Naive thymus-derived CD8-positive, alpha-beta T cell (primary cell): ENCODE results near the gene GALNS. TPM values are rescaled to one million over a fixed set of nuclear protein-coding genes. Genes with fewer than 3 reads are reported as not detected.

ENCODE experiments used
- ATAC-seq, 2 donors: fragments of 150-1000 bp; cut with Tn5 transposase in 1 of 2; sonication (Bioruptor Pico), chemical (Tn5 transposase) in 1 of 2; 1 replicate in 1 of 2; 2 replicates in 1 of 2; pipeline ENCODE4 v1.10.0; 2021; ENCODE audit warnings: mild to moderate bottlenecking in 2 of 2, moderate library complexity in 2 of 2
- POLR2A ChIA-PET: fragments of 350-600 bp; sonication (Branson Sonifier 250); formaldehyde crosslinking; loops from one replicate; lab custom pipeline; 2021; ENCODE audit warnings: antibody characterized with exemption; lab: Charles Lee
- DNase-seq, 10 donors: peaks; one replicate each; pipeline versions ENCODE4 v3.0.0 to v3.0.0-alpha.2; 2020 to 2022
- H3K27ac Mint-ChIP-seq, 10 donors: one replicate each; pipeline ENCODE4 v1.8.0; 2020 to 2022; ENCODE audit warnings: mild to moderate bottlenecking in 10 of 10, mixed read lengths in 10 of 10, moderate library complexity in 4 of 10, inconsistent platforms in 1 of 10
- H3K27me3 Mint-ChIP-seq, 5 donors: one replicate each; pipeline ENCODE4 v1.8.0; 2021 to 2022; ENCODE audit warnings: mixed read lengths in 5 of 5
- H3K36me3 Mint-ChIP-seq, 3 donors: one replicate each; pipeline ENCODE4 v1.8.0; 2020 to 2022; ENCODE audit warnings: mixed read lengths in 3 of 3, mild to moderate bottlenecking in 2 of 3, inconsistent platforms in 1 of 3
- H3K4me1 Mint-ChIP-seq, 4 donors: one replicate each; pipeline ENCODE4 v1.8.0; 2021 to 2022; ENCODE audit warnings: mixed read lengths in 4 of 4
- H3K4me3 Mint-ChIP-seq, 10 donors: one replicate each; pipeline ENCODE4 v1.8.0; 2020 to 2022; ENCODE audit warnings: mild to moderate bottlenecking in 10 of 10, mixed read lengths in 10 of 10, moderate library complexity in 6 of 10, inconsistent platforms in 1 of 10
- H3K9me3 Mint-ChIP-seq, 9 donors: one replicate each; pipeline ENCODE4 v1.8.0; 2020 to 2022; ENCODE audit warnings: mixed read lengths in 9 of 9, mild to moderate bottlenecking in 3 of 9, inconsistent platforms in 1 of 9, moderate library complexity in 1 of 9
- polyA plus RNA-seq, 3 donors: library from polyadenylated mRNA; unstranded; fragments of 300-500 nt; fragmentation: Illumina TruSeq; gene quantifications; one replicate each; pipeline ENCODE4 v1.2.3, GENCODE V29; 2021
- total RNA-seq, 8 experiments: library from RNA in 2 of 8; stranded (reverse) in 2 of 8; gene quantifications; one replicate each; pipeline ENCODE4 v1.2.3 and lab custom pipeline; 2021 to 2026

The GALNS gene
- total and polyA plus RNA-seq, 5 experiments from 2014 or later = 7.8 to 53.5 (median 11.9) TPM

DNA sequence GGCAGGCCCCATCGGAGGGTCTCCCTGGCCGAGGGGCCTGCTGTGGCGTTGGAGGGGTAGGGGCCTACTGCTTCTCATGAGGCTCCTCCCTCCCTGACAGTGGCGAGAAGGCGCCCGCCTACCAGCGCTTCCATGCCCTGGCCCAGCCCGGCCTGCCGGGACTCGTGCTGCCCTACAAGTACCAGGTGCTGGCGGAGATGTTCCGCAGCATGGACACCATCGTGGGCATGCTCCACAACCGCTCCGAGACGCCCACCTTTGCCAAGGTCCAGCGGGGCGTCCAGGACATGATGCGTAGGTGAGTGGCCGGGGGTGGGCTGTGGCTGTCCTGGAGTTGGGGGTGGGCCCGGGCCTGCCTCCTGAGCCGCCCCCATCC lies 51.4 kb downstream of the GALNS start:
- no peaks in the 10 kb centered on the region for H3K27me3 Mint-ChIP-seq
- H3K9me3 Mint-ChIP-seq = no peaks in the 10 kb centered on the region
- peaks cover 0 to 12% (median 0%) of the 10 kb centered on the region in 3 donors for H3K36me3 Mint-ChIP-seq
- H3K4me1 Mint-ChIP-seq = peaks cover 3 to 32% (median 21%) of the 10 kb centered on the region in 4 donors
- POLR2A ChIA-PET = interaction anchor here (1.0 to 1.4 kb wide), 2 partner anchors 33 to 102 kb away, joined by 3 to 4 read pairs; no protein-coding TSS in a partner anchor
- H3K27ac Mint-ChIP-seq = peak overlapping the region in 1 of 10 donors; percentile 24
- DNase-seq = no peak
- no peak overlapping the region for H3K4me3 Mint-ChIP-seq
- no peak for ATAC-seq

DNA sequence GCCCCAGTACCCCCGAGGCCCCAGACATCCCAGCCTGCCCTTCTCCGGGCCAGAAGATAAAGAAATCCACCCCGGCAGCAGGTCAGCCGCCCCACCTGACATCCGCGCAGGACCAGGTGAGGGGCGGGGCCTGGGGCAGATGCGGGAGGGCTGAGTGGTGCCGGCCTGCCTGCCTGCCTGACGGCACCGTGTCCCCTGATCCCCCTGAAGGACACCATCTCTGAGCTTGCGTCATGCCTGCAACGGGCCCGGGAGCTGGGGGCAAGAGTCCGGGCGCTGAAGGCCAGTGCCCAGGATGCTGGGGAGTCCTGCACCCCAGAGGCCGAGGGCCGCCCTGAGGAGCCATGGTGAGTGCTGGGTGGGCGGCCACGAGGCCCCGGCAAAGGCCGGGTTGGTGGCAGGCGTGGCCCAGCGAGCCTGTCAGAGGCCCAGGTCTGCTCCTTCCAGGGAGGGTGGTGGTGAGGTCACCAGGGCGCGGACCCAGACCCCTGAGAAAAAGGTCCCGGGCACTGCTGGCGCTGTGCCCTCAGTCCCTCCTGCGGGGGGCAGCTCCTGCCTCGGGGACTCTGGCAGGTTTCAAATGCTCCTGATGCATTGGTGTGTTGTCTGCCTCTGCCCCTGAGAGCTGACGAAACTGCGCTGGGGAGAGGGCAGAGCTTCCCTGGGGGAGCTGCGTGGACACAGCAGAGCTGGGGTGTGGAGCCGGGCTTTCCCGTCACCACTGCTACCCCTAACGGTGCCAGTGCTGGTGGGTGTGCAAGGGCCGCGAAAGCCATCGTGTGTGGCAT lies 52.0 kb downstream of the GALNS start:
- DNase-seq (no peak), ATAC-seq (no peak)
- no peaks in the 10 kb centered on the region for H3K27me3 Mint-ChIP-seq
- H3K4me1 Mint-ChIP-seq = peaks cover 6 to 32% (median 20%) of the 10 kb centered on the region in 4 donors
- peak overlapping the region in 1 of 10 donors; percentile 61 for H3K27ac Mint-ChIP-seq
- peaks cover 0 to 9% (median 0%) of the 10 kb centered on the region in 3 donors for H3K36me3 Mint-ChIP-seq
- H3K4me3 Mint-ChIP-seq = peak overlapping the region in 6 of 10 donors; percentile 48 to 78 (median 59)
- H3K9me3 Mint-ChIP-seq = no peaks in the 10 kb centered on the region
- POLR2A ChIA-PET = interaction anchor here (1.0 to 2.5 kb wide), 3 partner anchors 19 to 102 kb away, joined by 3 to 12 read pairs (median 4); partner anchors contain the start of gene PIEZO1

DNA sequence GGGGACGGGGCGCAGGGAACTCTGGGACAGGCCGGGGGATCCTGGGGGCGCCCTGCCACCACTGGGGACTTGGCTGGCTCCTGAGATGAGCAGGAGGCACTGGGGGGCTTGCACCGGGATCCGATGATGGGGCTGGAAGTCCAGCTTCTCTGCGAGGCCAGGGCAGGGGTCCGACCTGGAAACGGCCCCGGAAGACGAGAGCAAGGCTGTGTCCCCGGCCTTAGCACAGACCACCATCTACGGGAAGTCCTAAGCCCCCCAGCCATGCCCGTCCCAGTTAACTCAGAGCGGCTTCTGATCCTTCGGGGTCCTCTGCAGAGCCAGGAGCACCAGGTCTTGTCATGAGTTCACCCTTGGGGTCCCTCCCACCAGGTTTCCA lies 52.6 kb downstream of the GALNS start:
- H3K4me1 Mint-ChIP-seq = peaks cover 6 to 31% (median 18%) of the 10 kb centered on the region in 4 donors
- DNase-seq (no peak), ATAC-seq (no peak)
- no peaks in the 10 kb centered on the region for H3K9me3 Mint-ChIP-seq
- H3K4me3 Mint-ChIP-seq = peak overlapping the region in 7 of 10 donors; percentile 48 to 78 (median 59)
- POLR2A ChIA-PET = interaction anchor here (1.0 to 2.5 kb wide), 6 partner anchors 8 to 101 kb away, joined by 3 to 25 read pairs (median 10); partner anchors contain the start of genes APRT, GALNS, PIEZO1 and TRAPPC2L
- no peaks in the 10 kb centered on the region for H3K27me3 Mint-ChIP-seq
- H3K27ac Mint-ChIP-seq = peak overlapping the region in 1 of 10 donors; percentile 61
- peaks cover 0 to 7% (median 0%) of the 10 kb centered on the region in 3 donors for H3K36me3 Mint-ChIP-seq

DNA sequence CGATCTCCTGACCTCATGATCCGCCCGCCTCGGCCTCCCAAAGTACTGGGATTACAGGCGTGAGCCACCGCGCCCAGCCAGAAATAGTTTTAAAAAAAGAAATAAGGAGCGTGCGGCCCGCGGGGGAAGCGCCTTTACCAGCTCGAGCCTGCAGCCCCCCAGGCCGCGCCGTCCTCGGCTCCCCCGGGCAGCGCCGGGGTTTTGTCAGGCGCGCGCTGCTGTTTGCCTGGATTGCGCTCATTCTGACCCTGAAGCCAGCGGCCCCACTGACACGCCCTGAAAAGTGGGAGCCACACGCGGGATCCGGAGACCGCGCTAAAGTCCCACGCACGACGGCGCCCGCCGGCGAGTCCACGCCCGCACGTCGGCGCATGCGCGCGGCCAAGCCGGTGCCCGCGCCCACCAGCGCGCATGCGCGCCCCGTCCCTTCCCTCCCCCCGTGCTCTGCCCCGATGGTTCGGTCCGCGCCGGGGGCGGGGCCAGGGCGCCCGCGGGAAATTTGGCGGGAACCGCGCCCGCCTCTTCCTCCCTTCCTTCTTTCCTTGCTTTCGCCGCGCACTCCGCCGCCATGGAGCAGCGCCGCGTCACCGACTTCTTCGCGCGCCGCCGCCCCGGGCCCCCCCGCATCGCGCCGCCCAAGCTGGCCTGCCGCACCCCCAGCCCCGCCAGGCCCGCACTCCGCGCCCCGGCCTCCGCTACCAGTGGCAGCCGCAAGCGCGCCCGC lies 53.3 kb downstream of the GALNS start, which contains the start of gene CDT1:
Gene CDT1 (plus strand): TSS at position 526 of the 724 bp plus-strand sequence. CDS start 43 bp downstream, at position 569.
- Mint-ChIP-seq H3K4me3 (peak within 1 kb of the TSS; percentile 78 to 91 (median 86)), H3K4me1 (peaks cover 6 to 31% (median 18%) of the 10 kb centered on the region in 4 donors), H3K9me3 (no peaks in the 10 kb centered on the region), H3K27me3 (no peaks in the 10 kb centered on the region), H3K36me3 (peaks cover 0 to 2% (median 0%) of the 10 kb centered on the region in 3 donors), H3K27ac (peak within 1 kb of the TSS; percentile 63 to 93 (median 86))
- DNase-seq = peak; percentile 65 to 88 (median 84)
- POLR2A ChIA-PET = interaction anchor here (0.5 to 2.5 kb wide), 19 partner anchors 8 to 921 kb away, joined by 3 to 25 read pairs (median 4); partner anchors contain the start of genes APRT, GALNS, PIEZO1 and TRAPPC2L
- ATAC-seq = peak; percentile 54 to 58

DNA sequence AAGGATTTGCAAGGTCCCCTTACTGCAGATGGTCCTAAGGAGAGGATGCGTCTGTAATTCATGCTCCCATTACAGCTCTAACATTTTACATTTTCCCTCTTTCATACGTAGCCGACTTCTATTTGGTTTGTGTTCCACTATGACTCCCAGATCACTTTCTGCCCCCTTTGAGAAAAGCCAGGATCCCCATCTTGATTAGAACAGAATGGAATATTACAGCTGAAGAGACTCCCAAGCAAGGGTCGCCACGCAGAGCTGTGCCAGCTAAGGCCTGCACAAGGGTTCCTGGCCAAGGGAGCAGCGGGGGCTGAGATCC lies 56.5 kb downstream of the GALNS start:
- DNase-seq (no peak), ATAC-seq (no peak)
- no peaks in the 10 kb centered on the region for H3K36me3 Mint-ChIP-seq
- peak overlapping the region in 6 of 10 donors; percentile 33 to 75 (median 53) for H3K27ac Mint-ChIP-seq
- no peaks in the 10 kb centered on the region for H3K27me3 Mint-ChIP-seq
- peak overlapping the region in 9 of 10 donors; percentile 1 to 78 (median 18) for H3K4me3 Mint-ChIP-seq
- H3K4me1 Mint-ChIP-seq = peaks cover 5 to 41% (median 21%) of the 10 kb centered on the region in 4 donors
- POLR2A ChIA-PET = interaction anchor here (1.2 to 4.3 kb wide), 7 partner anchors 11 to 371 kb away, joined by 3 to 26 read pairs (median 4); partner anchors contain the start of gene APRT
- no peaks in the 10 kb centered on the region for H3K9me3 Mint-ChIP-seq

DNA sequence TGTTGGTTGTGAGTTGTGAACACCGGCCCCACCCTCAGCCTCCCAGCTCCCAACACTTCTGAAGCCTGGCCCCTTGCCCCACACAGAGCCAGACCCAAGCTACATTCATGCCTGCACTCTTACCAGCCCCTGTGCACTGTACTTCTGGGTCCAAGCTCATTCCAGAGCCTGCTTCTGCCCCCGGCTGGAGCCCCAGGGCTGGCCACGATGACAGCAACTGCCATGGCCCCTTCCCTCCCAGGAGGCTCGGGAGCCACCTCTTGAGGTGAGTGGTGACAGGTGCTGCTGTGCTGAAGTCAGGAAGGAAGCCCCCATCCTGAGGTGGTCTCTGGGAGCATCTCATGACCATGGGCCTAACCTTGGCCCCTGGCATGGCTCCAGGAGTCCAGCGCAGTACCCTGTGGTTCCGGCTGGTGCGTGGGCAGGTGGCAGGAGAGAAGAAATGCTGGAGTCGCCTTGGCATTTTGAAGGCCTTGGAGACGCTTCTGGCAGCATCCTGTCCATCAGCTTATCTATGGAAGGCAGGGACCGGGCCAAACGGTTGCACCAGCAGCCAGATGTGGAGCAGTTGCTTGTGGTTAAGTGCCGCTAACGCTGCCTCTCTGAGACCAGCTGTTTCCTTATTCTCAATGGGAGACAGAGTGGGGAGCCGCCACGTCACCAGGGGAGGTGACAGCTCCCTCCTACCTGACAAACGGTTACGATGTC lies 57.0 kb downstream of the GALNS start:
- POLR2A ChIA-PET = interaction anchor here (1.2 to 4.3 kb wide), 6 partner anchors 8 to 54 kb away, joined by 3 to 26 read pairs (median 4); partner anchors contain the start of gene APRT
- DNase-seq (peak in 1 of 10 donors; percentile 72), ATAC-seq (peak; percentile 23 to 29)
- H3K9me3 Mint-ChIP-seq = no peaks in the 10 kb centered on the region
- H3K4me3 Mint-ChIP-seq = peak overlapping the region in 7 of 10 donors; percentile 1 to 52 (median 11)
- H3K27me3 Mint-ChIP-seq = no peaks in the 10 kb centered on the region
- H3K36me3 Mint-ChIP-seq = no peaks in the 10 kb centered on the region
- H3K27ac Mint-ChIP-seq = peak overlapping the region in 5 of 10 donors; percentile 33 to 75 (median 63)
- peaks cover 5 to 46% (median 26%) of the 10 kb centered on the region in 4 donors for H3K4me1 Mint-ChIP-seq

DNA sequence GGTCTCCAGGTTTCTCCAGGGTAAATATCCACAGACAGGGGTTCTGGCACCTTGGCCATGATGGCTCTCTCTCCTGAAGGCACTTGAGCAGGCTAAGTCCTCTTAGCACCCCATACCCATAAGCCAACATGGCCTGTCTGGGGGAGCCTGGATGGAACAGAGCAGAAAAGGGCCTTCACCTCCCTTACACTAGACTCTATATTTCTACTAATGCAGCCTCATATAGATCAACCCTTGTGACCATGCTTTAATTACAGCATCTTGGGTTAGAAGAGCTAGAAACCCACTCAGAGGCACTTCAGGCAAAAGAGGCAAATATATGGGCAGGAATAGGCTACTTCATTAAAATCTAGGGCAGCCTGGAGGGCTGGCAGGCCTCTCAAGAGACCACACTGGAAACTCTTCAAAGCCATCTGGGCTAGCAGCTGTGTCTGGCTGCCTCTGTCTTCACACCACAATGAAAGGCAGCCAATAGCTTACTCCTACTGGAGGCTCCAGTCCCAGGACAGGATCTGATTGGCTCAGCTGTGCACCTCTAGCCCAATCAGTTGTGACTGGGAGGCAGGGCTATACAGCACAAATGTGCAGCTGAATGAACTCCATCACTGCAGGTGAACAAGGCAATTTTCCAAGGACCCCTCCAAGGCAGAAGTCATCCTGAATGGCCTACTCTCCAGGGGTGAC lies 57.8 kb downstream of the GALNS start:
- no peak for DNase-seq
- POLR2A ChIA-PET = interaction anchor here (1.2 to 4.3 kb wide), 5 partner anchors 9 to 19 kb away, joined by 3 to 26 read pairs (median 4); partner anchors contain the start of gene APRT

DNA sequence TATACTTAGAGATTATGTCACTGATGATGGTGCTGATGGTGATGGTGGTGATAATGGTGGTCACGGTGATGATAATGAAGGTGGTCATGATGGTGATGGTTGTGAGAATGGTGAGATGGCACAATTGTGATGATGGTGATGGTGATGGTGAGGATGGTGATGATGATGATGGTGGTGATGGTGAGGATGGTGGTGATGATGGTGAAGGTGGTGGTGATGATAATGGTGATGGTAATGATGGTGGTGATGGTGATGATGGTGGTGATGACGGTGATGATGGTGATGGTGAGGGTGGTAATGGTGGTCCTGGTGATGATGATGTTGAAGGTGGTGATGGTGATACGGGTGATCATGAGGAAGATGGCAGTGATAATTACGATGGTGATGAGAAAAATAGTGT lies 58.7 kb downstream of the GALNS start:
- no peaks in the 10 kb centered on the region for H3K27me3 Mint-ChIP-seq
- no peaks in the 10 kb centered on the region for H3K9me3 Mint-ChIP-seq
- no peak for ATAC-seq
- POLR2A ChIA-PET = interaction anchor here (0.7 to 4.3 kb wide), 3 partner anchors 13 to 766 kb away, joined by 3 to 26 read pairs (median 3); partner anchors contain the start of gene APRT
- no peak overlapping the region for H3K27ac Mint-ChIP-seq
- no peak for DNase-seq
- H3K4me1 Mint-ChIP-seq = peaks cover 6 to 57% (median 36%) of the 10 kb centered on the region in 4 donors
- H3K4me3 Mint-ChIP-seq = no peak overlapping the region
- no peaks in the 10 kb centered on the region for H3K36me3 Mint-ChIP-seq

More for the DNA sequence above, 57.8 kb downstream of the GALNS start:
- no peaks in the 10 kb centered on the region for H3K36me3 Mint-ChIP-seq
- peaks cover 4 to 49% (median 28%) of the 10 kb centered on the region in 4 donors for H3K4me1 Mint-ChIP-seq
- H3K27ac Mint-ChIP-seq = peak overlapping the region in 3 of 10 donors; percentile 8 to 74 (median 31)
- no peak overlapping the region for H3K4me3 Mint-ChIP-seq
- no peaks in the 10 kb centered on the region for H3K27me3 Mint-ChIP-seq
- H3K9me3 Mint-ChIP-seq = no peaks in the 10 kb centered on the region
- ATAC-seq = no peak

DNA sequence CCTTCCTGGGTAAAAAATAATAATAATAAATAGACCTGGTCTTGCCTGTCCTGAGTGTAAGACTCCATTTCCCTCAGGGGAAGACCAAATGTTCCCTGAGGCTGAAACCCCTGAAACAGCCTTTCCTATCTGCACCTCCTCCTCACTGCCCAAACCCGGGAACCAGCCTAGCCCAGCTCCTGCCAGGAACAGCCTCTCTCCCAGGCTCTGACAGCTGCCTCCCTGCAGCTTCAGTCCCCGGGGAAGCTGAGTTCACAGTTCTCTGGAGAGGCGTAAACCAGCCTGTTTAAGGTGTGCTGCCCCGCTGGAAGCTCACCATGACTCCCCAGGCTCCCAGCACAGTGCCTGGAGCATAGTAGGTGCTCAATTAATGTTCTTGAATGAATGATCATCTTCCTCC lies 60.5 kb downstream of the GALNS start:
- Mint-ChIP-seq H3K27me3 (no peaks in the 10 kb centered on the region), H3K4me3 (peak overlapping the region in 2 of 10 donors; percentile 39 to 51)

DNA sequence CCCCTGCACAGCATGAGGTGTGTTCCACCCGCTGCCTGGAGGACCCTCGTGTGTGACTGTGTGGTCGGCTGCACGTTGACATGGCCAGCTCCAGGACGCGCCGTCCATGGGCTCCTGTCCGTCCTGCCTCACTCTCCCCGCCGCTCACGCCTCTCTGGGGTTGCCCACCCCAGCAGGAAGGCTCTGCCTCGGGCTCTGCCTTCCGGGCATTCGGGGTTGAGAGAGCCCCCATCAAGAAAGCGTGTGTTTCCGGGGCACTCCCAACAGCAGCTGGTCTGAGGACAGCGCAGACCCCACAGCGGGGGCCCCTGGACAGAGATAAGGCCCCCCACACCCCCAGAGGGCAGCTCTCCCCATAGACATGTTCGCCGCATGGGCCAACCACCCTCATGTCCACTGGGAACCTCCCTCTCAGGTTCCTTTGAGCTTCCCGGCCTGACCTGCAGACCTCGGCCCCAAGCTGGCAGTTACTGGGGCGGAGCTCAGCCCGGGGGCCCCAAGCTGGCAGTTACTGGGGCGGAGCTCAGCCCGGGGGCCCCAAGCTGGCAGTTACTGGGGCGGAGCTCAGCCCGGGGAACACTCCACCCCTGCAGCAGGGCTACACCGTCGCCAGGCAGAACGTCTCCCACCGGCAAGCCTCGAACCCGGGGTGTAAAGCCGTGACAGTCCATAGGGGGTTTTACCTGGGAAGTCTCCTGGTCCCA lies 63.3 kb downstream of the GALNS start:
- peak overlapping the region in 9 of 10 donors; percentile 18 to 92 (median 80) for H3K27ac Mint-ChIP-seq
- DNase-seq (no peak), ATAC-seq (peak in 1 of 2 donors; percentile 46)
- H3K36me3 Mint-ChIP-seq = no peaks in the 10 kb centered on the region
- no peaks in the 10 kb centered on the region for H3K27me3 Mint-ChIP-seq
- peak overlapping the region in 9 of 10 donors; percentile 18 to 83 (median 53) for H3K4me3 Mint-ChIP-seq
- H3K4me1 Mint-ChIP-seq = peaks cover 15 to 65% (median 56%) of the 10 kb centered on the region in 4 donors
- no peaks in the 10 kb centered on the region for H3K9me3 Mint-ChIP-seq
- POLR2A ChIA-PET = interaction anchor here (0.5 to 3.9 kb wide), 12 partner anchors 8 to 423 kb away, joined by 3 to 17 read pairs (median 4); partner anchors contain the start of genes GALNS, PIEZO1 and TRAPPC2L

More for the DNA sequence above, 60.5 kb downstream of the GALNS start:
- peaks cover 10 to 68% (median 48%) of the 10 kb centered on the region in 4 donors for H3K4me1 Mint-ChIP-seq
- H3K27ac Mint-ChIP-seq = peak overlapping the region in 1 of 10 donors; percentile 29
- POLR2A ChIA-PET = interaction anchor here (1.4 kb wide), 1 partner anchor 9 kb away, joined by 3 read pairs; no protein-coding TSS in a partner anchor
- H3K36me3 Mint-ChIP-seq = no peaks in the 10 kb centered on the region
- DNase-seq (no peak), ATAC-seq (no peak)
- no peaks in the 10 kb centered on the region for H3K9me3 Mint-ChIP-seq
